GM19099 (cell line): ENCODE results near the gene ANKRD6.

Experiments
- POLR2A ChIP-seq: IDR thresholded peaks from 3 replicates; pipeline ENCODE4 v1.6.1; 2011; ENCODE audit warnings: low read depth; ENCODE audit not compliant: insufficient read length; ENCODE audit errors: extremely low read depth

ANKRD6 gene

GRCh38 chr6:89643406-89643805, 210.5 kb downstream of the ANKRD6 start:
- TF ChIP-seq POLR2A, result no peak

- TF ChIP-seq POLR2A, result no peak
These were observed 211.9 kb downstream of the ANKRD6 start for GRCh38 chr6:89644864-89645263.

- TF ChIP-seq POLR2A, result no peak
These were observed 216.7 kb downstream of the ANKRD6 start for GRCh38 chr6:89649682-89650081.

GRCh38 chr6:89650579-89650978, 217.6 kb downstream of the ANKRD6 start:
- no peak for TF ChIP-seq POLR2A

- no peak for TF ChIP-seq POLR2A
These were observed 222.2 kb downstream of the ANKRD6 start for GRCh38 chr6:89655122-89655521.

GRCh38 chr6:89657445-89658158, 224.7 kb downstream of the ANKRD6 start:
- TF ChIP-seq POLR2A, result no peak

- TF ChIP-seq POLR2A, result no peak
These were observed 228.0 kb downstream of the ANKRD6 start for GRCh38 chr6:89660981-89661380.

- no peak for TF ChIP-seq POLR2A
These were observed 228.6 kb downstream of the ANKRD6 start for GRCh38 chr6:89661559-89661958.

GRCh38 chr6:89662659-89663223, 229.8 kb downstream of the ANKRD6 start:
- no peak for TF ChIP-seq POLR2A

GRCh38 chr6:89667872-89668556, 235.1 kb downstream of the ANKRD6 start:
- no peak for TF ChIP-seq POLR2A

GRCh38 chr6:89669002-89669401, 236.1 kb downstream of the ANKRD6 start:
- TF ChIP-seq POLR2A, result no peak

GRCh38 chr6:89670935-89671565, 238.1 kb downstream of the ANKRD6 start:
- TF ChIP-seq POLR2A, result no peak

- TF ChIP-seq POLR2A, result no peak
These were observed 243.2 kb downstream of the ANKRD6 start for GRCh38 chr6:89675949-89676748.

GRCh38 chr6:89678531-89678930, 245.6 kb downstream of the ANKRD6 start:
- TF ChIP-seq POLR2A, result no peak
